Body of pancreas (tissue), 4 donors: Measurements from ENCODE around the gene UBP1. TPM values are rescaled to one million over a fixed set of nuclear protein-coding genes. Genes with fewer than 3 reads are reported as not detected.

Source experiments
- ATAC-seq: fragments of 150-250 bp; one replicate; pipeline ENCODE4 v1.9.1; 2016
- DNase-seq, 4 donors: peaks; one replicate each; pipeline ENCODE4 v3.0.0-alpha.2; 2019
- H3K27ac ChIP-seq, 4 donors: fragments of 200-600 bp; sonication (generic); 1 replicate in 3 of 4; 2 replicates in 1 of 4; pipeline versions ENCODE4 v1.5.1 to v1.6.1; 2016 to 2019; ENCODE audit warnings: mild to moderate bottlenecking in 1 of 4, mixed read lengths in 1 of 4, moderate library complexity in 1 of 4
- H3K27me3 ChIP-seq, 2 donors: fragments of 200-600 bp; sonication (generic); one replicate each; pipeline ENCODE4 v1.6.0; 2016; ENCODE audit warnings: mild to moderate bottlenecking in 1 of 2
- H3K36me3 ChIP-seq, 2 donors: fragments of 200-600 bp; sonication (generic); replicated peaks in 1 of 2; 2 replicates each; pipeline ENCODE4 v1.5.1; 2016; ENCODE audit warnings: low read depth in 2 of 2; ENCODE audit not compliant: insufficient read depth in 1 of 2
- H3K4me1 ChIP-seq: fragments of 200-600 bp; sonication (generic); one replicate; pipeline ENCODE4 v1.6.0; 2016
- H3K4me3 ChIP-seq, 2 donors: fragments of 200-600 bp; sonication (generic); 1 replicate in 1 of 2; 2 replicates in 1 of 2; pipeline ENCODE4 v1.5.1; 2016 to 2019
- H3K9me3 ChIP-seq, 3 donors: fragments of 200-600 bp; sonication (generic); 1 replicate in 2 of 3; 2 replicates in 1 of 3; pipeline ENCODE4 v1.5.1; 2016
- POLR2A ChIP-seq, 3 donors: fragments of 450-650 bp; IDR thresholded peaks; one replicate each; pipeline ENCODE4 v1.6.1; 2016; ENCODE audit warnings: antibody characterized with exemption in 3 of 3, mild to moderate bottlenecking in 2 of 3
- WGBS, 2 donors: methylation state at CpG; one replicate each; pipeline ENCODE4 v1.1.5; 2017; 5-methylcytosine and 5-hydroxymethylcytosine counted together
- intact Hi-C: fragments of 100-400 bp; cut with DNase I; formaldehyde crosslinking; loops from one replicate; pipeline ENCODE4 v1.15.1; 2023
- total RNA-seq, 2 donors: library from RNA; depleted of rRNA; stranded (reverse); fragments of >200 nt; gene quantifications; one replicate each; pipeline ENCODE4 v1.1.0, GENCODE V29; 2016
- TF ChIP-seq, protein P1 (sequence below), 7 experiments: fragments of 450-650 bp in 4 of 7; fragments of 200-600 bp in 3 of 7; sonication (generic) in 3 of 7; IDR thresholded peaks; one replicate each; pipeline ENCODE4 v1.5.1; 2016 to 2019; ENCODE audit warnings: antibody characterized with exemption in 7 of 7

UBP1 gene
- total RNA-seq, 2 donors from 2014 or later = 41.5 to 121 TPM

DNA sequence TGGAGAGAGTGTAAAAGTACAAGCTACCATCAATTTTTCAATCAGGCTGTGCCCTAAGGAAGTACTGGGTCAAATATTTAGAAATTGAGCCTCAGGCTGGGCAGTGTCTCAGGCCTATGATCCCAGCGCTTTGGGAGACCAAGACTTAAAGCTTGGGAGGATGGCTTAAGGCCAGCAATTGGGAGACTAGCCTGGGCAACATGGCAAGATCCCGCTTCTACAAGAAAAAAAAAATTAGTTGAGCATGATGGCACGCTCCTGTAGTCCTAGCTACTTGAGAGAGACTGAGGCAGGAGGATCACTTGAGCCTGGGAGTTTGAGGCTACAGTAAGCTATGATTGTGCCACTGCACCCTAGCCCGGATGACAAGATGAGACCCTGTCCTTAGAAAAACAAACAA is 2.0 kb upstream of the UBP1 start:
- no peak for TF ChIP-seq POLR2A (IDR thresholded peaks at IDR 0.05)
- H3K9me3 ChIP-seq = no peaks in the 10 kb centered on the region
- peaks cover 31% of the 10 kb centered on the region for H3K4me1 ChIP-seq
- H3K27ac ChIP-seq = peak overlapping the region; percentile 98 to 99 (median 99)
- no peaks in the 10 kb centered on the region for H3K36me3 ChIP-seq
- intact Hi-C loops = no loop called here
- DNase-seq (no peak), ATAC-seq (no peak)
- H3K4me3 ChIP-seq = no peak overlapping the region
- 82 to 96% methylated on average over 4 of the region's 4 CpGs for WGBS, 2 donors
- H3K27me3 ChIP-seq = no peaks in the 10 kb centered on the region

DNA sequence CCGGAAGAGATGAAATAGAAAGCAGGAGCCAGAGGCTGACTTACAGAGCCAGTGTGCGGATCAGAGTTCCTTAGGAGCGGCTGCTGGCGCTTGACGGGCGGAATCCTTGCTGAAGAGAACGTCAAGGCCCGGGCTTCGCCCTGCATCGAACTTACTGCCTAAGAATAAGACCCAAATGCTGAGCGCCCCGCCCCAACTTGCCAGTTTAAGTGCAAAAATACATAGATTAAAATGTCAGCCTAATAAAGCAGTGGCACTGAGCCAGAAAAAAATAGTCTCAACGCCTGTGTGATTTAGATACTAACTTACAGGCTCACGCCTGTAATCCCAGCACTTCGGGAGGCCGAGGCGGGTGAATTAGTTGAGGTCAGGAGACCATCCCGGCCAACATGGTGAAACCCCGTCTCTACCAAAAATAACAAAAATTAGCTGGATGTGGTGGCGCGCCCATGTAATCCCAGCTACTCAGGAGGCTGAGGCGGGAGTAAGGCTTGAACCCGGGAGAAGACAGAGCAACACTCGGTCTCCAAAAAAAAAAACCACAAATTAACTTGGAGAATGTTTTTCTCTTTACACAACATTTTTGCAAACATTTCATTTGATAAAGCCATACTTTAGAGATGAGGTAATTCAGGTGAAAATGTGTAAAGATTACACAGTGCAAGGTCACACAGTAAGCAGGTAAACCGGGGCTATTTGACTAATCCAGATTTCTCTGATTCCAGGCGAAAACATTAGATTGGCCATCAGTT is 1.2 kb upstream of the UBP1 start:
- H3K9me3 ChIP-seq = no peaks in the 10 kb centered on the region
- peaks cover 38% of the 10 kb centered on the region for H3K4me1 ChIP-seq
- H3K4me3 ChIP-seq = peak overlapping the region; percentile 41 to 63
- H3K27ac ChIP-seq = peak overlapping the region; percentile 98 to 99 (median 99)
- DNase-seq (peak in 2 of 4 donors; percentile 18 to 65), ATAC-seq (peak; percentile 24)
- 10 to 11% methylated on average over 26 of the region's 26 CpGs for WGBS, 2 donors
- H3K27me3 ChIP-seq = no peaks in the 10 kb centered on the region
- TF ChIP-seq POLR2A (IDR thresholded peaks at IDR 0.05) = no peak
- TF ChIP-seq, protein P1, sequence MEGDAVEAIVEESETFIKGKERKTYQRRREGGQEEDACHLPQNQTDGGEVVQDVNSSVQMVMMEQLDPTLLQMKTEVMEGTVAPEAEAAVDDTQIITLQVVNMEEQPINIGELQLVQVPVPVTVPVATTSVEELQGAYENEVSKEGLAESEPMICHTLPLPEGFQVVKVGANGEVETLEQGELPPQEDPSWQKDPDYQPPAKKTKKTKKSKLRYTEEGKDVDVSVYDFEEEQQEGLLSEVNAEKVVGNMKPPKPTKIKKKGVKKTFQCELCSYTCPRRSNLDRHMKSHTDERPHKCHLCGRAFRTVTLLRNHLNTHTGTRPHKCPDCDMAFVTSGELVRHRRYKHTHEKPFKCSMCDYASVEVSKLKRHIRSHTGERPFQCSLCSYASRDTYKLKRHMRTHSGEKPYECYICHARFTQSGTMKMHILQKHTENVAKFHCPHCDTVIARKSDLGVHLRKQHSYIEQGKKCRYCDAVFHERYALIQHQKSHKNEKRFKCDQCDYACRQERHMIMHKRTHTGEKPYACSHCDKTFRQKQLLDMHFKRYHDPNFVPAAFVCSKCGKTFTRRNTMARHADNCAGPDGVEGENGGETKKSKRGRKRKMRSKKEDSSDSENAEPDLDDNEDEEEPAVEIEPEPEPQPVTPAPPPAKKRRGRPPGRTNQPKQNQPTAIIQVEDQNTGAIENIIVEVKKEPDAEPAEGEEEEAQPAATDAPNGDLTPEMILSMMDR (IDR thresholded peaks at IDR 0.05) = no peak
- no peaks in the 10 kb centered on the region for H3K36me3 ChIP-seq
- intact Hi-C loops = no loop called here

DNA sequence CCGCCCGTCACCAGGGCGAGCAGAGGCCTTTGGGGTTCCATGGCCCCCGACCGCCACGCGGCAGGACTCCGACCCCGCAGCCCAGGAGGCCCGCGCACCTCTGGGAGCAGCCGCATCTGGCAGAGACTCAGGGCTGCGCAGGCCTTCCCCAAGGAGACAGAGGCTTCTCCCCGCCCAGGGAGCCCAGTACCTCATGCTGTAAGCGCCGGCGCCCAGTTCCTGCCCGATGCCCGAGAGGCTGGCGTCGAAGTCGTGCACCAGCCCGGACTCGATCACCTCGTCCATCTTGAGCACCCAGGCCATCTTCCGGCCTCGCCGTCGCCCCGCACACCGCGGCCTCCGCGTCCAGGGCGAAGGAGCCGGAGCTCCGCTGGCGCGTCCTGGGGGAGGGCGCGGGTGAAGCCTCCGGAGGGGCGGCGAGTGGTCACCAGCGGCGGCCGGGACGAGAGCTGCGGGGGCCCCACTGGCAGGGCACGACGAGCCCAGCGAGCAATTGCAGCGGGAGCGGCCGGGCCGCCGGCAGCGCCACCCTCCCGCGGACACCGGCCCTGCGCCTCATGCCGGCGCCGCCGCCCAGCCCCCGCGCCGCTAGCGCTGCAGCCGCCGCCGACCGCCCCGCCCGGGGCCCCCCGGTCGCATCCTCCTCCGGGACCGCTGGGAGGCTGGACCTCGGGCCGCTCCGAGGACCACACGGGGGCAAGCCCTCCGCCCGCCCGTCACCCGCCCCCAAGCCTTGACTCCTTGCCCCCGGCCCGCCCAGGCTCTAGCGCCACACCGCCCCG is 468 bp downstream of the UBP1 start:
- WGBS, 2 donors = 0 to 2% methylated on average over 24 to 75 of the region's 93 CpGs

DNA sequence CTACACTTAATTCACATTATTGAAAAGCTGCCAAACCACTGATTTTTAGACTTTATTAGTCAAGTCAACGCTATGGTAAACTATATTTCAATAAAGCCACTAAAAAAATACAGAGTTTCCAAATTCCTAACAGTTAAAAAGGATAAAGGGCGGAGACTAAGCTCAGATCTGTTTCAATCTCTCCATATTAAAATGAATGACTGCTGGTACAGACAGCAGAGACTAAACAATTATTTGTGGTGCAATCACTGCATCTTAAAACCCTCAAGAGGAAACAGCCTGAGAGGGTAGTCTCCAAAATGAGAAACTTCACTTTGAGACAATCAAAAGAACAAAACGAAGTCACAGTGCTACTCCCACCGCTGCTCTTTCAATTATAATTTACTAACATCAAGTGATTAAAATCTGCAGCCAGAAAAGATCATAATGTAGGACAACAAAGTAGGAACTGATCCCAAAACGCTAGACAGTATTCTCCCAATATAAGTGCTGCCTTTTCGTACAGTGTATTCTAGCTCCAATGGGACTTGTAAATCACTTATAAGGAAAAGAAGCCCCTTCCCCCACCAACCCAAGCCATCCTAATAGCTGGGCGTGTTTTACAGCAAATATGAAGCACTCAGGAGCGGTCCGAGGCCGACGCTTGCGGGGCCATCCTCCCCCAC is 1.2 kb downstream of the UBP1 start:
- WGBS, 2 donors = 1 to 2% methylated on average over 12 of the region's 12 CpGs
- Histone ChIP-seq H3K4me1 (peaks cover 56% of the 10 kb centered on the region), H3K27ac (peak overlapping the region; percentile 96 to 99 (median 98)), H3K9me3 (no peaks in the 10 kb centered on the region), H3K4me3 (peak overlapping the region; percentile 63 to 68), H3K27me3 (no peaks in the 10 kb centered on the region), H3K36me3 (no peaks in the 10 kb centered on the region)
- no peak for ATAC-seq
- DNase-seq = no peak
- intact Hi-C loops = no loop called here
- TF ChIP-seq POLR2A (IDR thresholded peaks at IDR 0.05) = no peak
- TF ChIP-seq, protein P1 (IDR thresholded peaks at IDR 0.05) = no peak

More for the DNA sequence above, 468 bp downstream of the UBP1 start:
- DNase-seq (peak; percentile 61 to 69 (median 63)), ATAC-seq (peak; percentile 24)
- Histone ChIP-seq H3K9me3 (no peaks in the 10 kb centered on the region), H3K4me1 (peaks cover 54% of the 10 kb centered on the region), H3K27me3 (no peaks in the 10 kb centered on the region), H3K4me3 (peak overlapping the region; percentile 63 to 68), H3K27ac (peak overlapping the region; percentile 96 to 99 (median 98)), H3K36me3 (no peaks in the 10 kb centered on the region)
- peak; percentile 46 to 71 (median 59) for TF ChIP-seq POLR2A (IDR thresholded peaks at IDR 0.05)
- TF ChIP-seq, protein P1 (IDR thresholded peaks at IDR 0.05) = peak in 6 of 7 experiments; percentile 7 to 54 (median 20)
- intact Hi-C loops = no loop called here

DNA sequence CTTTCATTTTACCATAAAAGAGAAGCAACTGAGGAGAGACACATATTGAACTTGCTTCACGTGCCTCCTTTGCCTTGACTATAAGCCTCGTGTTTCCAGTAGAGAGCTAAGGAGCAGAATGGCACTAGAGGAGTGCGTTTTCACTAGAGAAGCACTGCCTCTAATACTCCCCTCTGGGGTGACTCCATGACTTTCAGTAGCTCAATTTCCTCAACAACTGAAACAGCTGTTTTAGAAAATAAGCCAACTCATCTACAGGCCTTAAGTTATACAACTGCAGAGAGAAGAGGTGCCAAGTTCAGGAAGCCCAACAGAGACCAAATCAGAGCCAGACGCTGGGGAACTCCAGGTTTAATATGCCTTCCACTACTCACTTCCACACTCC is 1.9 kb downstream of the UBP1 start:
- ATAC-seq = no peak
- DNase-seq = peak; percentile 29 to 47 (median 36)
- Histone ChIP-seq H3K27ac (peak overlapping the region; percentile 28 to 99 (median 98)), H3K36me3 (no peaks in the 10 kb centered on the region), H3K27me3 (no peaks in the 10 kb centered on the region), H3K4me3 (no peak overlapping the region), H3K9me3 (no peaks in the 10 kb centered on the region), H3K4me1 (peaks cover 61% of the 10 kb centered on the region)
- intact Hi-C loops = no loop called here
- TF ChIP-seq POLR2A (IDR thresholded peaks at IDR 0.05) = peak in 2 of 3 donors; percentile 29 to 33
- TF ChIP-seq, protein P1 (IDR thresholded peaks at IDR 0.05) = no peak
- WGBS, 2 donors = 7 to 8% methylated on average over 4 of the region's 4 CpGs
